VCaP (cell line): Measurements from ENCODE around the gene UBFD1.

Experiments used
- H3K27ac ChIP-seq: fragments of 450-650 bp; 2 replicates; pipeline ENCODE4 v1.5.1; 2017
- CTCF ChIP-seq: fragments of 450-650 bp; conservative IDR thresholded peaks from 2 replicates; pipeline ENCODE4 v1.5.1; 2017; ENCODE audit warnings: mild to moderate bottlenecking, moderate library complexity

Gene UBFD1

GRCh38 chr16:23521037-23521743, 36.3 kb upstream of the UBFD1 start:
- TF ChIP-seq CTCF: no peak
- H3K27ac ChIP-seq: no peak overlapping the region

- TF ChIP-seq CTCF: no peak
- H3K27ac ChIP-seq: no peak overlapping the region
These were observed 35.6 kb upstream of the UBFD1 start for GRCh38 chr16:23521965-23522364.

- H3K27ac ChIP-seq: no peak overlapping the region
- TF ChIP-seq CTCF: no peak
These were observed 34.2 kb upstream of the UBFD1 start for GRCh38 chr16:23523321-23523720.

GRCh38 chr16:23523876-23524385, 33.6 kb upstream of the UBFD1 start:
- no peak overlapping the region for H3K27ac ChIP-seq
- no peak for TF ChIP-seq CTCF

GRCh38 chr16:23524886-23525285, 32.6 kb upstream of the UBFD1 start:
- no peak overlapping the region for H3K27ac ChIP-seq
- TF ChIP-seq CTCF: no peak

- TF ChIP-seq CTCF: no peak
- peak overlapping the region; percentile 29; the same call in 1 of the 2 replicates for H3K27ac ChIP-seq
These were observed 29.4 kb upstream of the UBFD1 start for GRCh38 chr16:23527961-23528643.

GRCh38 chr16:23528644-23529310, 28.8 kb upstream of the UBFD1 start:
- TF ChIP-seq CTCF: no peak
- H3K27ac ChIP-seq: peak overlapping the region; percentile 29; the same call in 1 of the 2 replicates
